GM19099 (cell line): Measurements from ENCODE around the gene MEIS2.

ENCODE experiments used
- POLR2A ChIP-seq: IDR thresholded peaks from 3 replicates; pipeline ENCODE4 v1.6.1; 2011; ENCODE audit warnings: low read depth; ENCODE audit not compliant: insufficient read length; ENCODE audit errors: extremely low read depth

Gene MEIS2

GRCh38 chr15:36917411-36918267, 182.7 kb downstream of the MEIS2 start:
- no peak for TF ChIP-seq POLR2A

- no peak for TF ChIP-seq POLR2A
These were observed 185.2 kb downstream of the MEIS2 start for GRCh38 chr15:36914960-36915808.

GRCh38 chr15:36914466-36914865, 185.9 kb downstream of the MEIS2 start:
- no peak for TF ChIP-seq POLR2A

- no peak for TF ChIP-seq POLR2A
These were observed 188.0 kb downstream of the MEIS2 start for GRCh38 chr15:36912311-36912712.

- TF ChIP-seq POLR2A = no peak
These were observed 188.9 kb downstream of the MEIS2 start for GRCh38 chr15:36911322-36911944.

GRCh38 chr15:36908991-36909390, 191.4 kb downstream of the MEIS2 start:
- no peak for TF ChIP-seq POLR2A

GRCh38 chr15:36907295-36907694, 193.1 kb downstream of the MEIS2 start:
- no peak for TF ChIP-seq POLR2A

- no peak for TF ChIP-seq POLR2A
These were observed 194.4 kb downstream of the MEIS2 start for GRCh38 chr15:36905908-36906307.

- no peak for TF ChIP-seq POLR2A
These were observed 195.6 kb downstream of the MEIS2 start for GRCh38 chr15:36904715-36905114.

- no peak for TF ChIP-seq POLR2A
These were observed 196.3 kb downstream of the MEIS2 start for GRCh38 chr15:36903922-36904556.

- TF ChIP-seq POLR2A = no peak
These were observed 197.2 kb downstream of the MEIS2 start for GRCh38 chr15:36903195-36903594.

GRCh38 chr15:36901012-36901411, 199.3 kb downstream of the MEIS2 start:
- TF ChIP-seq POLR2A = no peak

- TF ChIP-seq POLR2A = no peak
These were observed 200.7 kb downstream of the MEIS2 start for GRCh38 chr15:36899696-36900095.

- no peak for TF ChIP-seq POLR2A
These were observed 201.7 kb downstream of the MEIS2 start for GRCh38 chr15:36898536-36899126.

- TF ChIP-seq POLR2A = no peak
These were observed 202.5 kb downstream of the MEIS2 start for GRCh38 chr15:36897834-36898233.

GRCh38 chr15:36896949-36897348, 203.4 kb downstream of the MEIS2 start:
- no peak for TF ChIP-seq POLR2A
